MM.1S (cell line): ENCODE results near the gene NCKAP5.
A peak's percentile ranks its signal among the peaks of the same experiment; 100 is the strongest.

Experiments
- DNase-seq: peaks from one replicate; pipeline ENCODE4 v3.0.0-alpha.2; 2015
- H2AFZ ChIP-seq: fragments of 300-600 bp; sonication (generic); 2 replicates; pipeline ENCODE4 v1.6.0; 2016; ENCODE audit warnings: antibody characterized with exemption, low read length
- H3F3A ChIP-seq: fragments of 300-600 bp; sonication (generic); 2 replicates; pipeline ENCODE4 v1.6.1; 2016; ENCODE audit warnings: mild to moderate bottlenecking, antibody characterized with exemption, low read length, moderate library complexity, mixed read lengths; ENCODE audit not compliant: insufficient read depth
- H3K27ac ChIP-seq: fragments of 300-600 bp; sonication (generic); 2 replicates; pipeline ENCODE4 v1.5.1; 2016; ENCODE audit warnings: mild to moderate bottlenecking, low read length
- H3K27me3 ChIP-seq: fragments of 300-600 bp; sonication (generic); replicated peaks from 2 replicates; pipeline ENCODE4 v1.6.0; 2016; ENCODE audit warnings: low read length; ENCODE audit not compliant: insufficient read depth
- H3K36me3 ChIP-seq: fragments of 300-600 bp; sonication (generic); replicated peaks from 2 replicates; pipeline ENCODE4 v1.6.1; 2016; ENCODE audit warnings: mild to moderate bottlenecking, low read length, mixed read lengths; ENCODE audit not compliant: insufficient read depth
- H3K4me1 ChIP-seq: fragments of 300-600 bp; sonication (generic); 2 replicates; pipeline ENCODE4 v1.6.1; 2016; ENCODE audit warnings: low read length, mixed read lengths
- H3K4me2 ChIP-seq: fragments of 300-600 bp; sonication (generic); 2 replicates; pipeline ENCODE4 v1.6.0; 2016; ENCODE audit warnings: low read depth, low read length
- H3K4me3 ChIP-seq: fragments of 300-600 bp; sonication (generic); 2 replicates; pipeline ENCODE4 v1.5.1; 2016; ENCODE audit warnings: low read length, mixed read lengths
- H3K79me2 ChIP-seq: fragments of 300-600 bp; sonication (generic); 2 replicates; pipeline ENCODE4 v1.6.1; 2016; ENCODE audit warnings: mixed run types, low read length, mixed read lengths
- H3K9ac ChIP-seq: fragments of 300-600 bp; sonication (generic); 2 replicates; pipeline ENCODE4 v1.6.1; 2016; ENCODE audit warnings: low read length, mixed read lengths
- H3K9me2 ChIP-seq: fragments of 300-600 bp; sonication (generic); replicated peaks from 2 replicates; pipeline ENCODE4 v1.6.1; 2016; ENCODE audit warnings: mild to moderate bottlenecking, low read length, mixed read lengths; ENCODE audit not compliant: insufficient read depth
- H3K9me3 ChIP-seq: fragments of 300-600 bp; sonication (generic); replicated peaks from 2 replicates; pipeline ENCODE4 v1.6.1; 2016; ENCODE audit warnings: mild to moderate bottlenecking, low read length, mixed read lengths; ENCODE audit not compliant: insufficient read depth
- H4K20me1 ChIP-seq: fragments of 300-600 bp; sonication (generic); 2 replicates; pipeline ENCODE4 v1.6.1; 2016; ENCODE audit warnings: mild to moderate bottlenecking, low read length, moderate library complexity, mixed read lengths; ENCODE audit not compliant: insufficient read depth
- CTCF ChIP-seq: fragments of 300-600 bp; sonication (generic); IDR thresholded peaks from 2 replicates; pipeline ENCODE4 v1.5.1; 2016; ENCODE audit warnings: antibody characterized with exemption, low read length, mixed read lengths
- EZH2 ChIP-seq: fragments of 300-600 bp; sonication (generic); optimal IDR thresholded peaks from 2 replicates; pipeline ENCODE3; 2017; ENCODE audit warnings: low read depth, mild to moderate bottlenecking, antibody characterized with exemption, low read length, mixed read lengths
- EZH2phosphoT487 ChIP-seq: fragments of 300-600 bp; sonication (generic); IDR thresholded peaks from 2 replicates; pipeline ENCODE4 v1.6.1; 2018; ENCODE audit warnings: antibody characterized with exemption, low read length

NCKAP5 gene

GRCh38 chr2:133532919-133533318 is 35.3 kb downstream of the NCKAP5 start:
- Histone ChIP-seq H3K4me1 (peaks cover 21% of the 10 kb centered on the region), H3K4me2 (no peak overlapping the region), H3K27me3 (no peaks in the 10 kb centered on the region), H3K79me2 (no peaks in the 10 kb centered on the region), H2AFZ (no peak overlapping the region), H3K9me2 (no peaks in the 10 kb centered on the region), H4K20me1 (no peaks in the 10 kb centered on the region), H3K36me3 (no peaks in the 10 kb centered on the region), H3K4me3 (no peak overlapping the region), H3K27ac (no peak overlapping the region), H3K9me3 (no peaks in the 10 kb centered on the region), H3F3A (peaks cover 6% of the 10 kb centered on the region; the same call in 1 of the 2 replicates), H3K9ac (no peak overlapping the region)
- DNase-seq, result no peak
- TF ChIP-seq CTCF (no peak), EZH2 (no peak)

- TF ChIP-seq CTCF (no peak), EZH2phosphoT487 (no peak), EZH2 (no peak)
- H3K4me1 ChIP-seq, result peaks cover 21% of the 10 kb centered on the region
- peak; percentile 74 for DNase-seq
- H4K20me1 ChIP-seq, result no peaks in the 10 kb centered on the region
- no peaks in the 10 kb centered on the region for H3K79me2 ChIP-seq
- no peaks in the 10 kb centered on the region for H3K9me2 ChIP-seq
- peak overlapping the region; percentile 59; the same call in 1 of the 2 replicates for H3K27ac ChIP-seq
- H3K4me2 ChIP-seq, result peak overlapping the region; percentile 82
- H3F3A ChIP-seq, result peaks cover 6% of the 10 kb centered on the region; the same call in 1 of the 2 replicates
- H2AFZ ChIP-seq, result peak overlapping the region; percentile 19; the same call in 1 of the 2 replicates
- peak overlapping the region; percentile 28 for H3K4me3 ChIP-seq
- H3K36me3 ChIP-seq, result no peaks in the 10 kb centered on the region
- no peaks in the 10 kb centered on the region for H3K27me3 ChIP-seq
- H3K9me3 ChIP-seq, result no peaks in the 10 kb centered on the region
- H3K9ac ChIP-seq, result peak overlapping the region; percentile 36; the same call in 1 of the 2 replicates
These were observed 36.9 kb downstream of the NCKAP5 start for GRCh38 chr2:133531382-133531781.

GRCh38 chr2:133530645-133531044 is 37.6 kb downstream of the NCKAP5 start:
- no peaks in the 10 kb centered on the region for H3K9me2 ChIP-seq
- H3K4me2 ChIP-seq, result peak overlapping the region; percentile 18
- no peaks in the 10 kb centered on the region for H3K36me3 ChIP-seq
- no peak overlapping the region; the same call in 1 of the 2 replicates for H3K27ac ChIP-seq
- no peaks in the 10 kb centered on the region for H3K79me2 ChIP-seq
- peaks cover 6% of the 10 kb centered on the region; the same call in 1 of the 2 replicates for H3F3A ChIP-seq
- H2AFZ ChIP-seq, result no peak overlapping the region
- peaks cover 21% of the 10 kb centered on the region for H3K4me1 ChIP-seq
- no peaks in the 10 kb centered on the region for H4K20me1 ChIP-seq
- H3K9ac ChIP-seq, result no peak overlapping the region
- H3K4me3 ChIP-seq, result no peak overlapping the region
- no peaks in the 10 kb centered on the region for H3K9me3 ChIP-seq
- H3K27me3 ChIP-seq, result no peaks in the 10 kb centered on the region
- DNase-seq, result peak; percentile 20
- no peak; the same call in 1 of the 2 replicates for TF ChIP-seq CTCF
- TF ChIP-seq EZH2phosphoT487, result no peak
- TF ChIP-seq EZH2, result no peak
